Measurements from ENCODE around the gene FAM83G. TPM values are rescaled to one million over a fixed set of nuclear protein-coding genes. Genes with fewer than 3 reads are reported as not detected.
A peak's percentile ranks its signal among the peaks of the same experiment; 100 is the strongest.

FAM83G gene
- total RNA-seq, 1 donor from 2014 or later: 48.7 TPM

- no peaks in the 10 kb centered on the region for H3K27me3 ChIP-seq (ENCODE audit: control insufficient read depth, insufficient read depth, low read length)
- TF ChIP-seq CTCF (IDR thresholded peaks at IDR 0.05; ENCODE audit: insufficient read depth, low read length, poor library complexity, severe bottlenecking): peak; percentile 58
- no peaks in the 10 kb centered on the region for H3K36me3 ChIP-seq (ENCODE audit: control insufficient read depth, insufficient read depth, low read length)
- no peak for DNase-seq (ENCODE audit: low read depth)
- no peak within 1 kb of the TSS for H3K4me3 ChIP-seq (ENCODE audit: low read depth, low read length)
These were observed 52.4 kb downstream of the FAM83G start, which contains the start of gene SLC5A10 for GRCh38 chr17:18951941-18952842. Gene SLC5A10 (plus strand): TSS chr17:18952165. CDS start chr17:18952206, 41 bp downstream.

GRCh38 chr17:18950944-18951905 is 53.3 kb downstream of the FAM83G start:
- peak; percentile 75 for DNase-seq (ENCODE audit: low read depth)
- no peak for TF ChIP-seq CTCF (IDR thresholded peaks at IDR 0.05; ENCODE audit: insufficient read depth, low read length, poor library complexity, severe bottlenecking)
- H3K4me3 ChIP-seq (ENCODE audit: low read depth, low read length): no peak overlapping the region

GRCh38 chr17:18950346-18950745 is 54.2 kb downstream of the FAM83G start:
- no peaks in the 10 kb centered on the region for H3K36me3 ChIP-seq (ENCODE audit: control insufficient read depth, insufficient read depth, low read length)
- no peak for DNase-seq (ENCODE audit: low read depth)
- TF ChIP-seq CTCF (IDR thresholded peaks at IDR 0.05; ENCODE audit: insufficient read depth, low read length, poor library complexity, severe bottlenecking): no peak
- no peaks in the 10 kb centered on the region for H3K27me3 ChIP-seq (ENCODE audit: control insufficient read depth, insufficient read depth, low read length)
- H3K4me3 ChIP-seq (ENCODE audit: low read depth, low read length): no peak overlapping the region

More at GRCh38 chr17:18950944-18951905, 53.3 kb downstream of the FAM83G start:
- Histone ChIP-seq H3K36me3 (ENCODE audit: control insufficient read depth, insufficient read depth, low read length) (no peaks in the 10 kb centered on the region), H3K27me3 (ENCODE audit: control insufficient read depth, insufficient read depth, low read length) (no peaks in the 10 kb centered on the region)

- no peaks in the 10 kb centered on the region for H3K27me3 ChIP-seq (ENCODE audit: control insufficient read depth, insufficient read depth, low read length)
- DNase-seq (ENCODE audit: low read depth): no peak
- no peaks in the 10 kb centered on the region for H3K36me3 ChIP-seq (ENCODE audit: control insufficient read depth, insufficient read depth, low read length)
- no peak for TF ChIP-seq CTCF (IDR thresholded peaks at IDR 0.05; ENCODE audit: insufficient read depth, low read length, poor library complexity, severe bottlenecking)
- no peak overlapping the region for H3K4me3 ChIP-seq (ENCODE audit: low read depth, low read length)
These were observed 55.0 kb downstream of the FAM83G start for GRCh38 chr17:18949566-18949965.

- no peak for TF ChIP-seq CTCF (IDR thresholded peaks at IDR 0.05; ENCODE audit: insufficient read depth, low read length, poor library complexity, severe bottlenecking)
- Histone ChIP-seq H3K36me3 (ENCODE audit: control insufficient read depth, insufficient read depth, low read length) (no peaks in the 10 kb centered on the region), H3K27me3 (ENCODE audit: control insufficient read depth, insufficient read depth, low read length) (no peaks in the 10 kb centered on the region), H3K4me3 (ENCODE audit: low read depth, low read length) (no peak overlapping the region)
- no peak for DNase-seq (ENCODE audit: low read depth)
These were observed 56.0 kb downstream of the FAM83G start for GRCh38 chr17:18948476-18949006.
